Erythroblast (primary cell): ENCODE results near the gene KLHDC1.

Experiments used
- DNase-seq, 2 experiments: peaks; one replicate each; lab custom pipeline; 2025; lab: John Stamatoyannopoulos, UW
- GATA1 ChIP-seq: IDR thresholded peaks from 2 replicates; pipeline ENCODE4 v1.6.1; 2011; ENCODE audit warnings: low read depth, mild to moderate bottlenecking, control low read depth, low read length, moderate library complexity
- POLR2A ChIP-seq: IDR thresholded peaks from 2 replicates; pipeline ENCODE4 v1.6.1; 2011; ENCODE audit warnings: mild to moderate bottlenecking, low read length

The KLHDC1 gene

GRCh38 chr14:49783394-49784014 is 90.6 kb downstream of the KLHDC1 start:
- TF ChIP-seq GATA1 (no peak), POLR2A (no peak)
- DNase-seq = no peak

GRCh38 chr14:49786315-49786714 is 93.4 kb downstream of the KLHDC1 start:
- no peak for TF ChIP-seq GATA1
- TF ChIP-seq POLR2A = no peak
- no peak for DNase-seq

- no peak for TF ChIP-seq GATA1
- no peak for TF ChIP-seq POLR2A
These were observed 99.7 kb downstream of the KLHDC1 start for GRCh38 chr14:49792618-49793017.

GRCh38 chr14:49796025-49796424 is 103.1 kb downstream of the KLHDC1 start:
- DNase-seq = no peak
- TF ChIP-seq GATA1 = no peak
- TF ChIP-seq POLR2A = no peak

More at GRCh38 chr14:49792618-49793017, 99.7 kb downstream of the KLHDC1 start:
- no peak for DNase-seq
